ENCODE measurements around the gene DAGLB.

DNA sequence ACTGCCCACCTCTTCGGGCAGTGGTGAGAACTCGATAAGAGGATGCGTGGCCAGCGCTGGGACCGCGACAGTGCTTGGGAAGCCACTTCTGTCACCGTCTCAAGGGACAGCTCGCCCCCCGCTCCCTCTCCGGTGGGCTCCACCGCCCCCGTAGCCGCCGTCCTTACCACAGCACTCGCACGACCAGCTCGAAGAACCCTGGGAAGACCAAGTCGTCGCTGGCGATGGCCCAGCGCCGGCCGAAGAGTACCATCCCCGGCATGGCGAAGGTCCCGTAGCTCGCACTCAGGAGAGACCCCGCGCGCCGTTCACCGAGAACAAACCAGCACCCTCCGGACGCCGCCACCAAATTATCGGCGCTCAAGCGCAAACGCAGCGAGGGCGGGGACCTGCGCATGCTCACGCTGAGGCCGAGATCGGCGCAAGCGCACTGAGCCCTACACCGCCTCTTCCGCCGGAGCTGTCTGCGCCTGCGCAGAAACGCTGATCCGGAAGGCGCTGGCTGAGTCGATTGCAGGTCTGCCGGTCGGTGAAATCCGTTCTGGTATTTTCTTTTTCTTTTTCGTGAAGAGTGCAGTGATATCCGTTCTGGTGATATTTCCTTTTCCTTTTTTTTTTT lies at the start of gene DAGLB:
- TF ChIP-seq, protein P1, sequence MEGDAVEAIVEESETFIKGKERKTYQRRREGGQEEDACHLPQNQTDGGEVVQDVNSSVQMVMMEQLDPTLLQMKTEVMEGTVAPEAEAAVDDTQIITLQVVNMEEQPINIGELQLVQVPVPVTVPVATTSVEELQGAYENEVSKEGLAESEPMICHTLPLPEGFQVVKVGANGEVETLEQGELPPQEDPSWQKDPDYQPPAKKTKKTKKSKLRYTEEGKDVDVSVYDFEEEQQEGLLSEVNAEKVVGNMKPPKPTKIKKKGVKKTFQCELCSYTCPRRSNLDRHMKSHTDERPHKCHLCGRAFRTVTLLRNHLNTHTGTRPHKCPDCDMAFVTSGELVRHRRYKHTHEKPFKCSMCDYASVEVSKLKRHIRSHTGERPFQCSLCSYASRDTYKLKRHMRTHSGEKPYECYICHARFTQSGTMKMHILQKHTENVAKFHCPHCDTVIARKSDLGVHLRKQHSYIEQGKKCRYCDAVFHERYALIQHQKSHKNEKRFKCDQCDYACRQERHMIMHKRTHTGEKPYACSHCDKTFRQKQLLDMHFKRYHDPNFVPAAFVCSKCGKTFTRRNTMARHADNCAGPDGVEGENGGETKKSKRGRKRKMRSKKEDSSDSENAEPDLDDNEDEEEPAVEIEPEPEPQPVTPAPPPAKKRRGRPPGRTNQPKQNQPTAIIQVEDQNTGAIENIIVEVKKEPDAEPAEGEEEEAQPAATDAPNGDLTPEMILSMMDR (conservative IDR thresholded peaks at IDR 0.05; ENCODE audit: low read depth, low read length), result no peak
- TF ChIP-seq EZH2 (IDR thresholded peaks at IDR 0.05; ENCODE audit: borderline replicate concordance, low read depth, low read length, poor library complexity, severe bottlenecking), result no peak

Measured in A673 (cell line).